ENCODE results near the gene DAPK3. TPM values are rescaled to one million over a fixed set of nuclear protein-coding genes. Genes with fewer than 3 reads are reported as not detected.

The DAPK3 gene
- polyA plus RNA-seq, 2 of the 4 experiments (the other 2 are of a cell fraction): 33.0 to 54.9 TPM

GRCh38 chr19:3975144-3975543 lies 4.2 kb upstream of the DAPK3 start (continued):
- TF ChIP-seq, protein P1, sequence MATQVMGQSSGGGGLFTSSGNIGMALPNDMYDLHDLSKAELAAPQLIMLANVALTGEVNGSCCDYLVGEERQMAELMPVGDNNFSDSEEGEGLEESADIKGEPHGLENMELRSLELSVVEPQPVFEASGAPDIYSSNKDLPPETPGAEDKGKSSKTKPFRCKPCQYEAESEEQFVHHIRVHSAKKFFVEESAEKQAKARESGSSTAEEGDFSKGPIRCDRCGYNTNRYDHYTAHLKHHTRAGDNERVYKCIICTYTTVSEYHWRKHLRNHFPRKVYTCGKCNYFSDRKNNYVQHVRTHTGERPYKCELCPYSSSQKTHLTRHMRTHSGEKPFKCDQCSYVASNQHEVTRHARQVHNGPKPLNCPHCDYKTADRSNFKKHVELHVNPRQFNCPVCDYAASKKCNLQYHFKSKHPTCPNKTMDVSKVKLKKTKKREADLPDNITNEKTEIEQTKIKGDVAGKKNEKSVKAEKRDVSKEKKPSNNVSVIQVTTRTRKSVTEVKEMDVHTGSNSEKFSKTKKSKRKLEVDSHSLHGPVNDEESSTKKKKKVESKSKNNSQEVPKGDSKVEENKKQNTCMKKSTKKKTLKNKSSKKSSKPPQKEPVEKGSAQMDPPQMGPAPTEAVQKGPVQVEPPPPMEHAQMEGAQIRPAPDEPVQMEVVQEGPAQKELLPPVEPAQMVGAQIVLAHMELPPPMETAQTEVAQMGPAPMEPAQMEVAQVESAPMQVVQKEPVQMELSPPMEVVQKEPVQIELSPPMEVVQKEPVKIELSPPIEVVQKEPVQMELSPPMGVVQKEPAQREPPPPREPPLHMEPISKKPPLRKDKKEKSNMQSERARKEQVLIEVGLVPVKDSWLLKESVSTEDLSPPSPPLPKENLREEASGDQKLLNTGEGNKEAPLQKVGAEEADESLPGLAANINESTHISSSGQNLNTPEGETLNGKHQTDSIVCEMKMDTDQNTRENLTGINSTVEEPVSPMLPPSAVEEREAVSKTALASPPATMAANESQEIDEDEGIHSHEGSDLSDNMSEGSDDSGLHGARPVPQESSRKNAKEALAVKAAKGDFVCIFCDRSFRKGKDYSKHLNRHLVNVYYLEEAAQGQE (IDR thresholded peaks at IDR 0.05): no peak
- no peak for TF ChIP-seq SREBF2 (IDR thresholded peaks at IDR 0.05)
- TF ChIP-seq RFX5 (IDR thresholded peaks at IDR 0.05): no peak

DNA sequence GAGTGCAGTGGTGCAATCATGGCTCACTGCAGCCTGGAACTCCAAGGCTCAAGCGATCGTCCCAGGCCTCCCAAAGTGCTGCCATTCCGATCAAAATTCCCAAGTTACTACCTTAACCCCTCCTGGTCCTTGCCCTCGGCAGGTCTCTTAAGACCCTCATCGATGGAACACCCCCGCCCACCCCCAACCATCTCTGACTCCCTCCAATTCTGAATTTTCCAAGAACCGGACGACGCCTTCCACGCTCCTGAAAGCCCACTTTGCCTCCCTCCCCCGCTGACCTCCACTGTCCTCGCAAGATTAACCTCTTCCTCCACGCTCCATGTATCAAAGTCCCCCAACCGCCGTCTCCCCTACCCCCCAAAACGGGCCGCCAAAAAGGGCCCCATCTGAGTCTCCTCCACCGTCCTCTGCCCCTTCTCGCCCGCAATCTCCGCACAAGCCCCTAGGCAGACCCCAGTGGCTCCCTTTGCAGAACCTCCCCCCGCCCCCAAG lies 539 bp downstream of the DAPK3 start:
- ATAC-seq (peak in 1 of 2 experiments; percentile 0; a peak in 1 of 6 replicates), DNase-seq (ENCODE audit: low read depth in 1 of 2, low spot score in 1 of 2) (no peak), FAIRE-seq (no peak)
- Histone ChIP-seq H3K4me2 (peak overlapping the region; percentile 94), H3K4me1 (peaks cover 23% of the 10 kb centered on the region), H3K9me3 (no peaks in the 10 kb centered on the region), H3K4me3 (peak overlapping the region; percentile 89), H3K27ac (peak overlapping the region; percentile 88 to 98)
- ChIA-PET POLR2A (interaction anchor here (4.7 kb wide), 1 partner anchor 13 kb away, joined by 60 read pairs; the partner anchor contains the start of gene EEF2), CTCF (interaction anchor here (1.2 to 4.8 kb wide), 3 partner anchors 10 to 15 kb away, joined by 4 to 16 read pairs (median 4); partner anchors contain the start of gene EEF2)
- TF ChIP-seq NPAS2 (CRISPR knock-in tag; IDR thresholded peaks at IDR 0.05; ENCODE audit: borderline replicate concordance) (no peak), HOXB13 (CRISPR knock-in tag; IDR thresholded peaks at IDR 0.05; ENCODE audit: low read depth) (no peak), ESRRA (IDR thresholded peaks at IDR 0.05; ENCODE audit: borderline replicate concordance, low read length) (no peak), FOSB (CRISPR knock-in tag; IDR thresholded peaks at IDR 0.05) (no peak), MAZ (IDR thresholded peaks at IDR 0.05; ENCODE audit: borderline replicate concordance, low read depth, low read length) (no peak), ELK1 (IDR thresholded peaks at IDR 0.05; ENCODE audit: low read depth, low read length) (no peak), GATA3 (IDR thresholded peaks at IDR 0.05; ENCODE audit: borderline replicate concordance) (no peak)
- WGBS (ENCODE audit: missing lambda C conversion rate): under 1% methylated on average over 17 of the region's 22 CpGs

DNA sequence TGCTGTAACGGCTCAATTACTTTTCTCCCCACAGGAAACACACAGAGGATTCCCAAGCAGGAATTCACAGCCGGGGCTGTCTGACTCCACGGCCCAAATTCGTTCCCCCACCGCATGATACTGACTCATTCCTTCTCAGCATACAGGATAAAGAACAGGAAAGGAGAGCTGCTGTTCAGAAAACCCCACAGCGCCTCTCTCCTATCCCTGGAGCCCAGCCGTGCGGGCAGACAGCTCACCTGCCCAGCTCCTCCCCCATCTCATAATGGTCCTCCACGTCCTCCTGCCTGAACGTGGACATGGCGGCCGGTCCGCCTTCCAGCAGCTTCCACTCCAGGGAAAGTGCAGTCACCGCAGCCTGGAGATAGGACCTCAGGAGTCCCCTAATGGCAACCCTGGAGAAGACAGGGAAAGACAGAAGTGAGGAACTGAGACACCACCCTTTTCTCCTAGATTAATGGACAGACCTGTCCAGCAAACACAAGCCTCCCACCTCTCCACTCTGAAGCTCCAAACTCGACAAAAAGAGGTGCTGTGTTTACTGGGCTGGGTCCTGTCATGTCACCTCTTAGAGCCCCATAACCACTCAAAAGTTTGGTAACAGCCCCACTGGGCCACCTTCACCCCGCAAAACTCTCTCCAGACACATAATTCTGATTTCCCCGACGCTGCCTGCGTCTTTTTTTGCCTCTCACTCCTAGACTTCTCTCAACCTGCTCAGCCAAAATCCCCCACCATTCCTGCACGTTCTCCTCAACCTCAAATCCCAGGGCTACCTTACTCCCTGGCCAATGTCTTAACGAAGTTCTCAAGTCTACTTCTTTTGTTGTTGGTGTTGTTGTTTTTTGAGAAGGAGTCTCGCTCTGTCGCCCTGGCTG lies 1.2 kb downstream of the DAPK3 start:
- no peak for TF ChIP-seq RCOR1 (IDR thresholded peaks at IDR 0.05; ENCODE audit: low read depth, low read length)
- TF ChIP-seq RAD21 (conservative IDR thresholded peaks at IDR 0.05 in 1 of 2, IDR thresholded peaks at IDR 0.05 in 1 of 2): peak in 1 of 2 experiments; percentile 27; a peak in 2 of 5 replicates
- no peak for TF ChIP-seq FOSL2 (IDR thresholded peaks at IDR 0.05)
- 0 out of 2 replicates have a peak, but pooled peaks have one; percentile 4 for TF ChIP-seq FOSL2 (CRISPR knock-in tag; IDR thresholded peaks at IDR 0.05)
- 0 out of 2 replicates have a peak, but pooled peaks have one; percentile 36 for TF ChIP-seq EHF (CRISPR knock-in tag; IDR thresholded peaks at IDR 0.05)
- ATAC-seq (peak; percentile 37), FAIRE-seq (no peak), DNase-seq (ENCODE audit: low read depth in 1 of 2, low spot score in 1 of 2) (peak; percentile 46 to 72)
- ChIA-PET CTCF (interaction anchor here (0.5 to 4.8 kb wide), 12 partner anchors 11 to 387 kb away, joined by 3 to 16 read pairs (median 3); partner anchors contain the start of gene EEF2), POLR2A (interaction anchor here (0.6 to 4.7 kb wide), 4 partner anchors 10 to 151 kb away, joined by 3 to 60 read pairs (median 4); partner anchors contain the start of gene EEF2)
- Histone ChIP-seq H3K27ac (peak overlapping the region; percentile 88 to 98), H3K4me3 (peak overlapping the region; percentile 89), H3K4me2 (peak overlapping the region; percentile 94), H3K4me1 (peaks cover 23% of the 10 kb centered on the region), H3K9me3 (no peaks in the 10 kb centered on the region)
- WGBS (ENCODE audit: missing lambda C conversion rate): 10% methylated on average over 19 of the region's 23 CpGs
